Pons (tissue), 1 donor: ENCODE results near the gene RAB33B.
"Not testable (repeated sequence)": the region's sequence is repeated elsewhere in the genome, so short reads cannot be mapped to it uniquely, and the experiment has no call there.

Experiments
- DNase-seq: peaks from one replicate; pipeline ENCODE4 v3.0.0-alpha.2; 2016; ENCODE audit warnings: low spot score

Gene RAB33B

GRCh38 chr4:139454111-139455045 is at the start of gene RAB33B:
Gene RAB33B, plus strand, starts transcription at chr4:139454121. Its CDS starts 75 bp downstream, at chr4:139454196.
- DNase-seq: peak; percentile 41

GRCh38 chr4:139410312-139410711 is 43.6 kb upstream of the RAB33B start:
- no peak for DNase-seq

DNA sequence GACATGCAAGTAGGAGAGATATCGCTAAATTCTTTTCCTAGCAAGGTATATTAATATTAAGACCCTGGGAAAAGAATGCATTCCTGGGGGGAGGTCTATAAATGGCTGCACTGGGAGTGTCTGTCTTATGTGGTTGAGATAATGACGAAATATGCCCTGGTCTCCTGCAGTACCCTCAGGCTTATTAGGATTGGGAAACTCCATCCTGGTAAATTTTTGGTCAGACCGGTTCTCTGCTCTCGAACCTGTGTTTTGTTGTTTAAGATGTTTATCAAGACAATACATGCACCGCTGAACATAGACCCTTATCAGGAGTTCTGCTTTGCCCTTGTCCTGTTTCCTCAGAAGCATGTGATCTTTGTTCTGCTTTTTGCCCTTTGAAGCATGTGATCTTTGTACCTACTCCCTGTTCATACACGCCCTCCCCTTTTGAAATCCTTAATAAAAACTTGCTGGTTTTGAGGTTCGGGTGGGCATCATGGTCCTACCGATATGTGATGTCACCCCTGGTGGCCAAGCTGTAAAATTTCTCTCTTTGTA is 39.2 kb upstream of the RAB33B start:
- not testable (repeated sequence) for DNase-seq

DNA sequence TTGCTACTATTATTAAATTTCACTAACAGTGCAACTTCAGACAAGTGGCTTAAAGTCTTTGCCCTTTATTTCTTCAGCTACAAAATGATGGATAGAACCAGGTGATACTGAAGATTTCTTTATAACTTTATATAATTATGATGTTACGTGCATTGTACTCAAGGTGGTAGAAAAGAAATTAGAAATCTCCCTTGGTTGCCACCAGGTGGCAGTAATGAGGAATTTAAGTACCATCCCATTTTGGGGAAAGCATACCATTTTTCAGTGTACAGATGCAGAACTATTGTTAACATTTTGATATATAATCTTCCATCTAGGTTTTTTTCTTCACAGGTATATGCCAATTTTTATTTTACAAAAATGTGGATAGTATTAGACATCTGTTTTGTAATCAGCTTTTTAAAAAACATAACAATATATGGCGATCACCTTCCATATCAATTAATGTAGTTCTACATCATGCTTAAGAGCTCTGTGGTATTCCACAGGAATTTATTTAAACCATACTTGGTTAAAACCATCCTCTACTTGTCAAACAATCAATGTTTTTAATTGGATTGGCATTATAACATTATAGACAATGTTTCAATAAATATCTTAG is 37.7 kb upstream of the RAB33B start:
- DNase-seq: peak; percentile 49

DNA sequence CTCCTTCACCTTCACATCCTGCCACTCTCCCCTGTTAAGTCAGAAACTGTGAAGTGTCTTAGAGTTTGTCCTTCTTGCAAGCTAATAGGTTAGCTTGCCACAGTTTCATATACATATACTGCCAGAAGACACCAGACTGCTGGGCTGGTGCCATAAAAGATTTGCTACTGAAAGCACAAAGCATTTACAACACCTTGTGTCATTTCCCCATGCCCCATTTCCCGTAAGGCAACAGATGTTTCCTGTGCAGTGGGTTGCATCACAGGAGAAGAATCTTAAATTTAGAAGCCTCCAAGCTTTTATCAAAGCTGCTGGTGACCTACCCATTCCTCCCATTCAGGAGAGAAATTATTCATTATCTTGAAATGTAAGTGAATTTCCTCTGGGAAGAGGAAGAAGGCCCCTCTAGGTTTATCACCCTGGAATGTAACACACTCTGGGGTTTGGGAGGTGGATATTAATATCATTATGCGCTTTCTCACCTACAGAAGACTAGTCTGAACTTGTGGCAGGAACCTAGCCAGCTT is 34.5 kb upstream of the RAB33B start:
- DNase-seq: peak; percentile 88

DNA sequence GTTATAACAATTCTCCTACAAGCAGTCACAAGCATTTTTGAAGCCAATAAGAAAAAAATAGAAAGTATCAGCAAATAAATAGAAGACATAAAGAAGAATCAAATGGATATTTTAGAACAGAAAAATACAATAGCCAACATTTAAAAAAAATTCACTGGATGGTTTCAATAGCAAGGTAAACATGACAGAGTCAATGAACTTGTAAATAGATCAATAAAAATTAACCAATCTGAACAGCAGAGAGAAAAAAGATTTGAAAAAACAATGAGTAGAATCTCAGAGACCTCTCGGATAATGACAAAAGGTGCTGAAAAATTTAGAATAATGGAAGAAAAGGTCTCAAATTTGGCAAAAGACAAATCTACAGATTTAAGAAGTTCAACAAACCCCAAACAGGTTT is 33.3 kb upstream of the RAB33B start:
- no peak for DNase-seq

DNA sequence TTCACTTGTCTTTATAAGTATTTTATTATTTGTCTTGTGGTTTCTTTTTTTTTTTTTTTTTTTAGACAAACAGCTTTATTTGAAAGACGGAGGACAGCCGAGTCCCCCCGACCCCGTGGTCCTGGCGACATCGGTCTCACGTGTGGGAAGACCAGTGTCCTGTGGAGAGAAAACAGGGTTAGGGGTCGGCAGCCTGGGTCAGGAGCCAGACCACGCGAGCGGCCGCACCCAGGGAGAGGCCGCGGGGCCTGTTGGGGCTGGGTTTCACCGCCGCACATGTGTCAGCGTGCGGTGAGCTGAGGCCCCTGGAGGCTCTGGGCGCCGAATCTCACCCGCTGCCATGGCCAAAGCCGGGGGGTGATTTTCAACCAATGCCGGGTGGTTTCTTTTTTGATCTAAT is 17.8 kb upstream of the RAB33B start:
- DNase-seq: no peak

- no peak for DNase-seq
Measured at GRCh38 chr4:139438141-139438540, 15.8 kb upstream of the RAB33B start.

GRCh38 chr4:139441029-139441428 is 12.9 kb upstream of the RAB33B start:
- no peak for DNase-seq

DNA sequence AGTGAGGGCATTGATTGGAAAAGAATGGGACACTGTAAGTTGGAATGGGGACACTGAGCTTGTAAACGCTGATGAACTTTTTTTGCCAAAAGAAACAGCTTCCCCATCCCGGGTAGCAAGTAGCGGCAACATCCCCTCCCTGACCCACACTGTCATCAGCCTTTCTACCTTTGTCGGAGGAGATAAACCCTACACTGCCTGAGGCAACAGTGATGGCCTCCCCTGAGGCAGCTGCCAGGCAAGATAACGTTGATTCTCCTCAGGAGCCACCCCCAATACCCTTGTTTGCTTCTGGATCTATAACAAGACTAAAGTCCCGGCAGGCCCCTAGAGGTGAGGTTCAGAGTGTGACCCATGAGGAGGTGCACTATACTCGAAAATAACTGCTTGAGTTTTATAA is 10.3 kb upstream of the RAB33B start:
- no peak for DNase-seq

GRCh38 chr4:139444881-139445280 is 9.0 kb upstream of the RAB33B start:
- not testable (repeated sequence) for DNase-seq

- DNase-seq: not testable (repeated sequence)
Measured at GRCh38 chr4:139447078-139447477, 6.8 kb upstream of the RAB33B start.

DNA sequence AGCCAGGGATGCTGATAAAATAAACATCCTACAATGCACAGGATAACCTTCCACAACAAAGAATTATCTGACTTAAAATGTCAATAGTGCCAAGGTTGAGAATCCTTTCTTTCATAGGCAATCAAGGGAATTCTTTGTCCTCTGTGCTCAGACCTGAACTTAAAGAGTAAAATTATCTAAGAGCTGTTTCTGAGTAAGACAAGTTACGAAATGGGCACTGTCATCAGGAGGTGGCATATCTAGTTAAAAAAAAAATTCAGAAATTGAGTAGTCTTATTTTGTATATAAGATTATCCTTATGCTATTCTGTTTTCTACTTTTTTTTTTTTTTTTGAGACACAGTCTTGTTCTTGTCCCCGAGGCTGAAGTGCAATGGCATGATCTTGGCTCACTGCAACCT is 3.3 kb upstream of the RAB33B start:
- DNase-seq: no peak

DNA sequence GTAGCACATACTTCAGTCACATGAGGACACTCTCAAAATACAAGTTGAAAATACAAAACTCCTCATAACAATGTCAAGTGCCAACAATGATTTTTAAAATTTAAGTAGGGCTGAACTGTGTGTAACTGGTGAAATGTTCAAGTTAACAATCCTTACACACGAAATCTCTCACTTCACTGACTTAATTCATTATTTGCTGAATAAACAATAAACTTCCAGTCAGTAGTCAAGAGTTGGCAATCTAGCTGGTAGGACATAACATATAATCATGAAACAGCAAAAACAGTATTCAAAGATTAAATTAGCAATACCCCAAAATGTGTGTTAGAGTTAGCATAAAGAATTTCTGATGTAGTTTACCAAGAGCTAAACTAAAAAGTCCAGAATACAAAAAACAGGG is 1.9 kb upstream of the RAB33B start:
- no peak for DNase-seq

- no peak for DNase-seq
Measured at GRCh38 chr4:139453041-139453370, 915 bp upstream of the RAB33B start.

DNA sequence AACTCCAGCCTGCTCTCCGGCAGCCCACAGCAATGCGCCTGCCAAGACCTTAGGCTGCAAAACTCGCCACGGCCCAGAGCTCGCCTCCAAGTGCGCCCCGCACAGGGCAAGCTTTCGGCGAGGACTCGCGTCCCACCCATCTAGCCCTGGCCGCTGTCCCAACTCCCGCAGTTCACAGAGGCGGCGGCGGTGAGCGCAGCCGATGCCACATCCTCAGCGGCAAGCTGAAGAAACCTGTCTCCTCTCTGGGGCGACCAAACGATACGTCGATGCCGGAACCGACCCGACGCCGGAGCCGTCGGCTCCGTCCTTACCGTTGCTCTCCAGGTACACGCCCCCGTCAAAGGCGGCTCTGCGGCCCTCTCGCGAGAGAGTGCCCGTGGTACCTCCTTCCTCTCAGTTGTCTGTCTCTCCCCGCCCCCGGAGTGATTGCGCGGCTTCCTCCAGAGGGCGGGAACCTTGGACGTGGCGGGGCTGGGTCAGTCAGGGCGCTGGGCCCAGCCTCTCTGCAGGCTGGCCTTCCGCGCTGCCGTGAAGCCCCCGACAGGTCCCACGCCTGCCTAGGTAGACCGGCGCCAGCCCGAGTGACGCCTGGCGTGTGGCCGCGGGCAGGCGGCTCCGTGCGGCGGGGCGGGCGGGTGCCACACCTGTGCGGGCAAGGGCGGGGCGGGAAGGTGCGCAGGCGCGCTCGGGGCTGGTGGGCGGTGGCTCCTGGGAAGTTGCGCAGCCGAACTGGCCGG is 380 bp upstream of the RAB33B start:
- peak; percentile 92 for DNase-seq

- DNase-seq: peak; percentile 22
Measured at GRCh38 chr4:139455126-139455538, 1.2 kb downstream of the RAB33B start.

DNA sequence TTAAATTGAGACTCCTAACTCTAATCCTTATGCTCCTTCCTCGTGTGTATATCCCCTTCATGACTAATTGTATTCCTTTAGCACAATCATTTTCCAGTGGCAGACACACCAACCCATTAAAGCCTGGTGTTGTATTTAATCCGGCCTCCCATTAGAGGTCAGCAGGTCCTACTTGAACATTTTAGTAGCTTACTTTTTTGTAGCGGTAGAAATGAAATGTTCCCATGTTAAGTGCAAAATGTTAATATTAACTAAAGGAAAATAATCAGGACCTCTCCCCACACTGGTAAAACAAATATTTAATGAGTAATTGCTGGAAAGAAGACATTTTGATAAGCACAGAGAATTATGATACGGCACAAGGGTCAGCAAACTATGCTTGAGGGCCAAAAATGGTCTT is 3.4 kb downstream of the RAB33B start:
- peak; percentile 26 for DNase-seq

DNA sequence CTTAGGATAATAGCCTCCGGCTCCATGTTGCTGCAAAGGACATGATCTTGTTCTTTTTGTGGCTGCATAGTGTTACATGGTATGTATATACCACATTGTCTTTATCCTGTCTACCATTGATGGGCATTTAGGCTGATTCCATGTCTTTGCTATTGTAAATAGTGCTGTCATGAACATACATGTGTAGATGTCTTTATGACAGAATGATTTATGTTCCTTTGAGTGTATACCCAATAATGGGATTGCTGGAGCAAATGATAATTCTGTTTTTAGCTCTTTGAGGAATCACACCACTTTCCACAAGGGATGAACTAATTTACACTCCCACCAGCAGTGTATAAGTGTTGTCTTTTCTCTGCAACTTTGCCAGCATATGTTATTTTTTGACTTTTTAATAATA is 4.6 kb downstream of the RAB33B start:
- DNase-seq: no peak

GRCh38 chr4:139458999-139459398 is 5.1 kb downstream of the RAB33B start:
- no peak for DNase-seq

DNA sequence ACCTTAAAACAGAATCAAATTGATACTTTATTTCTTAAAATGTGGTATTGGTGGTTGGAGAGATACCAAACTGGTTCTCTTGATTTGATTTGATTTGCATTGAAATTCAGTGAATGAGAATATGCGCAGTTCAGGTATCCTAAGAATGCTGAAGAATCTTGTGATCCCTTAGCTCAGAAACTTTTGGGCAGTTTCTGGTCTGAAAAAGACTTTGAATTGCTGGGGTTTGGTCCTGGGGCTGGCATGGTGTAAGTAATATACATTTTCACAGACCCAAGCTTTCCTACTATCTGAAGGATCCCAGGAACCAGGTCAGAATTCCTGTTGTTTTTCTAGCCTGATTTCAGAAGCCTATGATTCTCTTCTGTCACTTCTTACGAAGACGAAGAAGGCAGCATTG is 6.6 kb downstream of the RAB33B start:
- no peak for DNase-seq

- DNase-seq: no peak
Measured at GRCh38 chr4:139461022-139461628, 7.2 kb downstream of the RAB33B start.
